Endodermal cell (in vitro differentiated cells): Measurements from ENCODE around the gene PRPF38B. TPM values are rescaled to one million over a fixed set of nuclear protein-coding genes. Genes with fewer than 3 reads are reported as not detected.
"Not testable (repeated sequence)": the region's sequence is repeated elsewhere in the genome, so short reads cannot be mapped to it uniquely, and the experiment has no call there.

Source experiments
- DNase-seq: peaks from one replicate; pipeline ENCODE4 v3.0.0-alpha.2; 2017
- H3K27ac ChIP-seq: 2 replicates; pipeline ENCODE4 v1.5.1; 2013; ENCODE audit warnings: mild to moderate bottlenecking, low read depth, low read length, moderate library complexity
- H3K27me3 ChIP-seq: 2 replicates; pipeline ENCODE4 v1.6.1; 2013; ENCODE audit warnings: mild to moderate bottlenecking, low read length, moderate library complexity; ENCODE audit not compliant: insufficient read depth, control insufficient read depth, poor library complexity, severe bottlenecking
- H3K36me3 ChIP-seq: 2 replicates; pipeline ENCODE4 v1.7.0; 2013; ENCODE audit warnings: mild to moderate bottlenecking, low read length, moderate library complexity; ENCODE audit not compliant: control insufficient read depth, insufficient read depth
- H3K4me1 ChIP-seq: one replicate; pipeline ENCODE4 v1.7.0; 2013; ENCODE audit warnings: low read length; ENCODE audit not compliant: control insufficient read depth, insufficient read depth
- H3K4me3 ChIP-seq: 2 replicates; pipeline ENCODE4 v1.5.1; 2013; ENCODE audit warnings: mild to moderate bottlenecking, low read length, moderate library complexity
- H3K9ac ChIP-seq: 2 replicates; pipeline ENCODE4 v1.6.1; 2013; ENCODE audit warnings: mild to moderate bottlenecking, low read length, moderate library complexity; ENCODE audit not compliant: poor library complexity, severe bottlenecking; ENCODE audit errors: extremely low read depth
- H3K9me3 ChIP-seq: 2 replicates; pipeline ENCODE4 v1.6.1; 2013; ENCODE audit warnings: mild to moderate bottlenecking, low read length, moderate library complexity; ENCODE audit not compliant: control insufficient read depth
- H3K27ac Mint-ChIP-seq: 2 replicates; pipeline ENCODE4 v1.8.0; 2020; ENCODE audit warnings: mixed read lengths
- H3K27me3 Mint-ChIP-seq: 2 replicates; pipeline ENCODE4 v1.8.0; 2021; ENCODE audit warnings: mild to moderate bottlenecking, mixed read lengths; ENCODE audit not compliant: insufficient read depth
- H3K36me3 Mint-ChIP-seq: 2 replicates; pipeline ENCODE4 v1.8.0; 2020; ENCODE audit warnings: low read depth, mixed read lengths
- H3K4me1 Mint-ChIP-seq: 2 replicates; pipeline ENCODE4 v1.8.0; 2020; ENCODE audit warnings: mixed read lengths
- H3K4me3 Mint-ChIP-seq: 2 replicates; pipeline ENCODE4 v1.8.0; 2020; ENCODE audit warnings: mild to moderate bottlenecking, moderate library complexity, mixed read lengths
- H3K9me3 Mint-ChIP-seq: 2 replicates; pipeline ENCODE4 v1.8.0; 2020; ENCODE audit warnings: mild to moderate bottlenecking, mixed read lengths
- WGBS, 2 experiments: methylation state at CpG; one replicate each; pipeline versions ENCODE4 v1.1.5 to v1.1.7; 2013; ENCODE audit warnings: missing lambda C conversion rate in 2 of 2, mixed read lengths in 1 of 2; ENCODE audit not compliant: insufficient coverage in 1 of 2, insufficient read length in 1 of 2; 5-methylcytosine and 5-hydroxymethylcytosine counted together
- total RNA-seq, 2 donors: library from RNA; stranded (reverse); fragmentation: NEBNext Ultra II Directional in 1 of 2; extraction: Animal tissue kit (Norgen Biotek cat#: 25700) in 1 of 2; gene quantifications; 2 replicates in 1 of 2; 3 replicates in 1 of 2; pipeline ENCODE4 v1.2.1, GENCODE V29; 2021
- TF ChIP-seq, protein P1 (sequence below): fragments of 200-600 bp; sonication (generic); conservative IDR thresholded peaks from 2 replicates; pipeline ENCODE4 v1.5.0; 2021; ENCODE audit warnings: antibody characterized with exemption, mild to moderate bottlenecking

The PRPF38B gene
- total RNA-seq, 2 donors from 2014 or later = 45.0 to 47.3 TPM

DNA sequence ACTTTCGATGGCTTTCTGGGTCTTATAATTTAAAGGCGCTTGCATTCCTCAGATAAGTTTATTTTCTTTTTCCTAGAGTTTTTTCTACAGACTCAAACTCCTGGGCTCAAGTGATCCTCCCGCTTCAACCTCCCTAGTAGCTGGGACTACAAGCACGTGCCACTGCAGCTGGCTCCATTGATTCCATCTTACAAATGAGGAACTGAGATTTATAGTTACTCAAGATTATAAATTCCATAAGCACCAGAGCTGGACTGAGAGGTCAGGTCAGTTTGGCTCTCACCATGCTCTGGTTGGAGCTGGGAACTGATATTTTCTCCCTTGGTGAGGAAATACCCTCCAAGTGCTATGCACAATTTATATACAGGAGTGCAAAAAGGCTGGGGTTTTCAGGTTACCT lies 13.4 kb upstream of the PRPF38B start:
- peaks cover 11% of the 10 kb centered on the region for H3K9me3 ChIP-seq
- peaks cover 9% of the 10 kb centered on the region for H3K4me1 Mint-ChIP-seq

DNA sequence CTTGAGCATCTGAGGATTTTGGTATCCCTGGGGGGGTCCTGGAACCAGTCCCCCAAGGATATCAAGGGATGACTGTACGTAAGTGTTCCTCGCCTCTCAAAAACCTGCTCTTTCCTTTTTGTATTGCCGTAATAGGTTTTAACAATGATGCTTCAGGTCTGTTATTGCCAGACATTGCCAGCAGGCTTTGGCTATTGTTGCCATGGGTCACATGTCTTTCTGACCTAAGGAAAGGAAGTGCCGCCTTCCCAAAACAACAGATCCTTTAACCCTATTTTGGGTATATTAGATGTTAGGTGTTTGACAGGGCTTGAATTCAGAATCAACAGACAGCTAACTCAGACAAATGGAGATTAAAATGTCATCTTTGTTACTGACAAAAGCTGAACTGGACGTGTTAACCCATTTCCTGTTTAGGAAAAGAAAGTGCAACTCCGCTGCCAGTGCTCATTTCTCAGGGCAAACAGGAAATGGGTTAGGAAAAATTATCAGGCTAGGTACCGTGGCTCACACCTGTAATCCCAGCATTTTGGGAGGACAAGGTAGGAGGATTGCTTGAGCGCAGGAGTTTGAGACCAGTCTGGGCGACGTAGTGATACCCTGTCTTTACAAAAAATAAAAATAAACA lies 12.4 kb upstream of the PRPF38B start:
- 95 to 97% methylated on average over 5 to 10 of the region's 10 CpGs for WGBS, 2 experiments
- H3K9ac ChIP-seq = no peak overlapping the region
- H3K27ac ChIP-seq = no peak overlapping the region
- H3K9me3 Mint-ChIP-seq = peaks cover 19% of the 10 kb centered on the region
- TF ChIP-seq, protein P1, sequence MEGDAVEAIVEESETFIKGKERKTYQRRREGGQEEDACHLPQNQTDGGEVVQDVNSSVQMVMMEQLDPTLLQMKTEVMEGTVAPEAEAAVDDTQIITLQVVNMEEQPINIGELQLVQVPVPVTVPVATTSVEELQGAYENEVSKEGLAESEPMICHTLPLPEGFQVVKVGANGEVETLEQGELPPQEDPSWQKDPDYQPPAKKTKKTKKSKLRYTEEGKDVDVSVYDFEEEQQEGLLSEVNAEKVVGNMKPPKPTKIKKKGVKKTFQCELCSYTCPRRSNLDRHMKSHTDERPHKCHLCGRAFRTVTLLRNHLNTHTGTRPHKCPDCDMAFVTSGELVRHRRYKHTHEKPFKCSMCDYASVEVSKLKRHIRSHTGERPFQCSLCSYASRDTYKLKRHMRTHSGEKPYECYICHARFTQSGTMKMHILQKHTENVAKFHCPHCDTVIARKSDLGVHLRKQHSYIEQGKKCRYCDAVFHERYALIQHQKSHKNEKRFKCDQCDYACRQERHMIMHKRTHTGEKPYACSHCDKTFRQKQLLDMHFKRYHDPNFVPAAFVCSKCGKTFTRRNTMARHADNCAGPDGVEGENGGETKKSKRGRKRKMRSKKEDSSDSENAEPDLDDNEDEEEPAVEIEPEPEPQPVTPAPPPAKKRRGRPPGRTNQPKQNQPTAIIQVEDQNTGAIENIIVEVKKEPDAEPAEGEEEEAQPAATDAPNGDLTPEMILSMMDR = no peak
- no peak overlapping the region for H3K4me3 ChIP-seq
- H3K9me3 ChIP-seq = peaks cover 11% of the 10 kb centered on the region
- no peak for DNase-seq
- peaks cover 6% of the 10 kb centered on the region for H3K36me3 Mint-ChIP-seq
- peaks cover 3% of the 10 kb centered on the region for H3K27me3 Mint-ChIP-seq
- H3K4me1 ChIP-seq = no peaks in the 10 kb centered on the region
- H3K36me3 ChIP-seq = no peaks in the 10 kb centered on the region
- H3K4me3 Mint-ChIP-seq = no peak overlapping the region
- peaks cover 9% of the 10 kb centered on the region for H3K4me1 Mint-ChIP-seq
- no peak overlapping the region for H3K27ac Mint-ChIP-seq
- H3K27me3 ChIP-seq = no peaks in the 10 kb centered on the region

More for the DNA sequence above, 13.4 kb upstream of the PRPF38B start:
- TF ChIP-seq, protein P1 = no peak
- Mint-ChIP-seq H3K9me3 (peaks cover 27% of the 10 kb centered on the region), H3K36me3 (peaks cover 7% of the 10 kb centered on the region), H3K4me3 (no peak overlapping the region), H3K27me3 (peaks cover 3% of the 10 kb centered on the region), H3K27ac (no peak overlapping the region)
- no peaks in the 10 kb centered on the region for H3K36me3 ChIP-seq
- H3K27me3 ChIP-seq = no peaks in the 10 kb centered on the region
- no peak overlapping the region for H3K27ac ChIP-seq
- DNase-seq = no peak
- no peak overlapping the region for H3K9ac ChIP-seq
- no peaks in the 10 kb centered on the region for H3K4me1 ChIP-seq
- 89 to 93% methylated on average over 3 to 4 of the region's 4 CpGs for WGBS, 2 experiments
- no peak overlapping the region for H3K4me3 ChIP-seq

DNA sequence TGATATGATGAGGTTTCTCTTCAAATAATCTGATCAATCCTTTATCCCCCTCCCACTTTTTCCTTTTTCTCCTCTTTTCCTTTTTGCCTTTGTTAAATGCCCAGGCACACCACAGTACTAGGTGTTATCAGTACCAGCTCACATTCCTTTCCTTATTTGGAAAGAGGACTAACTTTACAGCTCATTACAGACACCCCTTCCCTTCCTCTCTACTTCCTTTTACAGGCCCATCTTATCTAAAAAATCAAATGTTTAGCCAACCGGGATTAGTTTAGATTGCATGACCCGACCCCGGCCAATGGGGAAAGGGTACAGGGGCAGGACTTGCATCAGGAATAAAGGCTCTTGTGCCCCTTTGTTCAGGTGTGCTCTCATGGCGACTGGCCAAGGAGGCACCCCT lies 10.4 kb upstream of the PRPF38B start:
- H3K27ac Mint-ChIP-seq = peak overlapping the region; percentile 78
- H3K27me3 Mint-ChIP-seq, H3K36me3 Mint-ChIP-seq, H3K4me3 Mint-ChIP-seq, H3K4me1 Mint-ChIP-seq, H3K9ac ChIP-seq, H3K27ac ChIP-seq, H3K27me3 ChIP-seq, H3K36me3 ChIP-seq, H3K4me1 ChIP-seq: not testable (repeated sequence)
- DNase-seq = peak; percentile 59
- 88 to 100% methylated on average over 1 to 4 of the region's 4 CpGs for WGBS, 2 experiments
- H3K9me3 Mint-ChIP-seq = peaks cover 11% of the 10 kb centered on the region
- peaks cover 11% of the 10 kb centered on the region for H3K9me3 ChIP-seq
- H3K4me3 ChIP-seq = peak overlapping the region; percentile 34

DNA sequence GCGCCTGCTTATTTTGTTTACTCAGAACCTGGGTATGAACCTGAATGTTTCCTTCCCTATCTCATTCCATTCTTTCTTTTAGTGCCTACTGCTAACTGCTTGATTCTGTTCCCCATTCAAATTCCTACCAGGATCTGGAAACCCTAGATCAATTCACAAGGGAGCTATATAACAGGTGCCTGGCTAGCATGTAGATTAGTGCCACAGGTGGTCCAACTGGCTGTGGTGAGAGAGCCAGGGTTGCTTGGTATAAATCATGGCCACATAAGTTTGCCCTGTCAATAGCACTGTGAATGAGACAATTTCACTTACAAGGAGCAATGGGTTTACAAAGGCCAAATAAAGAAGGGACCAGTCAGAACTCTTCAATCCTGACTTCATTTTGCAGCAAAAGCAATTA lies 6.6 kb upstream of the PRPF38B start:
- Mint-ChIP-seq H3K27me3 (peaks cover 9% of the 10 kb centered on the region), H3K36me3 (peaks cover 3% of the 10 kb centered on the region), H3K4me1 (peaks cover 9% of the 10 kb centered on the region), H3K27ac (no peak overlapping the region), H3K4me3 (no peak overlapping the region), H3K9me3 (peaks cover 9% of the 10 kb centered on the region)
- Histone ChIP-seq H3K9ac (no peak overlapping the region), H3K36me3 (no peaks in the 10 kb centered on the region), H3K4me3 (no peak overlapping the region), H3K4me1 (no peaks in the 10 kb centered on the region), H3K27ac (no peak overlapping the region), H3K27me3 (no peaks in the 10 kb centered on the region), H3K9me3 (peaks cover 11% of the 10 kb centered on the region)
- 79 to 90% methylated on average over 1 of the region's 1 CpG for WGBS, 2 experiments
- TF ChIP-seq, protein P1 = no peak
- no peak for DNase-seq
